ENCODE results near the gene CEBPA. TPM values are rescaled to one million over a fixed set of nuclear protein-coding genes. Genes with fewer than 3 reads are reported as not detected.

Gene CEBPA
- total RNA-seq, 1 experiment from 2014 or later = 1.2 TPM

- no peak for DNase-seq
- no TSS peak for BruUV-seq (replicated peaks)
- intact Hi-C loops (cut with micrococcal nuclease; ENCODE audit: unreplicated experiment) = no loop called here
- Mint-ChIP-seq H3K4me1 (ENCODE audit: low read depth, unreplicated experiment) (peaks cover 13% of the 10 kb centered on the region), H3K36me3 (ENCODE audit: insufficient read depth, unreplicated experiment) (no peaks in the 10 kb centered on the region), H3K4me3 (ENCODE audit: low read depth, unreplicated experiment) (no peak overlapping the region), H3K9me3 (ENCODE audit: low read depth, unreplicated experiment) (peaks cover 11% of the 10 kb centered on the region), H3K27ac (ENCODE audit: unreplicated experiment) (no peak overlapping the region), H3K27me3 (ENCODE audit: unreplicated experiment) (peaks cover 61% of the 10 kb centered on the region)
- TF ChIP-seq, protein P1, sequence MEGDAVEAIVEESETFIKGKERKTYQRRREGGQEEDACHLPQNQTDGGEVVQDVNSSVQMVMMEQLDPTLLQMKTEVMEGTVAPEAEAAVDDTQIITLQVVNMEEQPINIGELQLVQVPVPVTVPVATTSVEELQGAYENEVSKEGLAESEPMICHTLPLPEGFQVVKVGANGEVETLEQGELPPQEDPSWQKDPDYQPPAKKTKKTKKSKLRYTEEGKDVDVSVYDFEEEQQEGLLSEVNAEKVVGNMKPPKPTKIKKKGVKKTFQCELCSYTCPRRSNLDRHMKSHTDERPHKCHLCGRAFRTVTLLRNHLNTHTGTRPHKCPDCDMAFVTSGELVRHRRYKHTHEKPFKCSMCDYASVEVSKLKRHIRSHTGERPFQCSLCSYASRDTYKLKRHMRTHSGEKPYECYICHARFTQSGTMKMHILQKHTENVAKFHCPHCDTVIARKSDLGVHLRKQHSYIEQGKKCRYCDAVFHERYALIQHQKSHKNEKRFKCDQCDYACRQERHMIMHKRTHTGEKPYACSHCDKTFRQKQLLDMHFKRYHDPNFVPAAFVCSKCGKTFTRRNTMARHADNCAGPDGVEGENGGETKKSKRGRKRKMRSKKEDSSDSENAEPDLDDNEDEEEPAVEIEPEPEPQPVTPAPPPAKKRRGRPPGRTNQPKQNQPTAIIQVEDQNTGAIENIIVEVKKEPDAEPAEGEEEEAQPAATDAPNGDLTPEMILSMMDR (IDR thresholded peaks at IDR 0.05; ENCODE audit: unreplicated experiment) = no peak
- CTCF ChIA-PET = no interaction called here
These were observed 14.4 kb downstream of the CEBPA start for GRCh38 chr19:33287927-33288326.

GRCh38 chr19:33287438-33287837 is 14.9 kb downstream of the CEBPA start:
- intact Hi-C loops (cut with micrococcal nuclease; ENCODE audit: unreplicated experiment) = no loop called here
- CTCF ChIA-PET = no interaction called here

GRCh38 chr19:33286899-33287298 is 15.4 kb downstream of the CEBPA start:
- peaks cover 64% of the 10 kb centered on the region for H3K27me3 Mint-ChIP-seq (ENCODE audit: unreplicated experiment)
- TF ChIP-seq, protein P1 (IDR thresholded peaks at IDR 0.05; ENCODE audit: unreplicated experiment) = no peak
- no peak for DNase-seq
- intact Hi-C loops (cut with micrococcal nuclease; ENCODE audit: unreplicated experiment) = no loop called here
- no peak overlapping the region for H3K27ac Mint-ChIP-seq (ENCODE audit: unreplicated experiment)
- no TSS peak for BruUV-seq (replicated peaks)
- H3K4me1 Mint-ChIP-seq (ENCODE audit: low read depth, unreplicated experiment) = peaks cover 13% of the 10 kb centered on the region
- peaks cover 11% of the 10 kb centered on the region for H3K9me3 Mint-ChIP-seq (ENCODE audit: low read depth, unreplicated experiment)
- no peak overlapping the region for H3K4me3 Mint-ChIP-seq (ENCODE audit: low read depth, unreplicated experiment)
- no peaks in the 10 kb centered on the region for H3K36me3 Mint-ChIP-seq (ENCODE audit: insufficient read depth, unreplicated experiment)
- CTCF ChIA-PET = no interaction called here

More at GRCh38 chr19:33287438-33287837, 14.9 kb downstream of the CEBPA start:
- Mint-ChIP-seq H3K4me1 (ENCODE audit: low read depth, unreplicated experiment) (peaks cover 13% of the 10 kb centered on the region), H3K36me3 (ENCODE audit: insufficient read depth, unreplicated experiment) (no peaks in the 10 kb centered on the region), H3K9me3 (ENCODE audit: low read depth, unreplicated experiment) (peaks cover 11% of the 10 kb centered on the region), H3K27me3 (ENCODE audit: unreplicated experiment) (peaks cover 61% of the 10 kb centered on the region), H3K27ac (ENCODE audit: unreplicated experiment) (no peak overlapping the region), H3K4me3 (ENCODE audit: low read depth, unreplicated experiment) (no peak overlapping the region)
- BruUV-seq (replicated peaks) = no TSS peak
- TF ChIP-seq, protein P1 (IDR thresholded peaks at IDR 0.05; ENCODE audit: unreplicated experiment) = no peak
- no peak for DNase-seq

DNA sequence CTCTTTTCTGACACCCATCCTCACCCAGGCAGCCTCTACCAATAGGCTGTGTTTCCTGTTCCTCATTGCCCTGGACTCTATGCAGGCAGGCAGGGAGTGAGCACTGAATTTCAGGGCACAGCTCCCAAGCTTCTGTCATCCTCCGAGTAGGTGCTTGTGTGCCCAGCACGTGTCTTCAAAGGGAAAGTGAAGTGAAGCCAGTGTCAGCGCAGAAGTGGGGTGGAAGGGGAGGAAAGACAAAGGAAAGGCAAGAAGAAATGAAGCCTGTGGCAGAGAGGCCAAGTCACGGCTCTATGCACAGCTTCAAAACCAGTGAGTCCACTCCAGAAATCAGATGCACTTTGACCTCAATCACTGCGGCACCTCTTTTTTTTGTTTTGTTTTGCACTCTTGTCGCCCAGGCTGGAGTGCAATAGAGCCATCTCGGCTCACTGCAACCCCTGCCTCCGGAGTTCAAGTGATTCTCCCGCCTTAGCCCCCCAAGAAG is 16.9 kb downstream of the CEBPA start:
- peaks cover under 1% of the 10 kb centered on the region for H3K4me1 Mint-ChIP-seq (ENCODE audit: low read depth, unreplicated experiment)
- no peaks in the 10 kb centered on the region for H3K36me3 Mint-ChIP-seq (ENCODE audit: insufficient read depth, unreplicated experiment)
- peaks cover 11% of the 10 kb centered on the region for H3K9me3 Mint-ChIP-seq (ENCODE audit: low read depth, unreplicated experiment)
- no peak overlapping the region for H3K4me3 Mint-ChIP-seq (ENCODE audit: low read depth, unreplicated experiment)
- TF ChIP-seq, protein P1 (IDR thresholded peaks at IDR 0.05; ENCODE audit: unreplicated experiment) = no peak
- no peak for DNase-seq
- no peak overlapping the region for H3K27ac Mint-ChIP-seq (ENCODE audit: unreplicated experiment)
- H3K27me3 Mint-ChIP-seq (ENCODE audit: unreplicated experiment) = peaks cover 69% of the 10 kb centered on the region
- intact Hi-C loops (cut with micrococcal nuclease; ENCODE audit: unreplicated experiment) = no loop called here
- CTCF ChIA-PET = no interaction called here
- no TSS peak for BruUV-seq (replicated peaks)
